HCT116 (cell line): ENCODE data around the gene ARMC2. TPM values are rescaled to one million over a fixed set of nuclear protein-coding genes. Genes with fewer than 3 reads are reported as not detected.

ENCODE experiments used
- ATAC-seq: fragments of 200-7000 bp; cut with Tn5 transposase; 2 replicates; pipeline ENCODE4 v1.9.1; 2020; ENCODE audit warnings: mild to moderate bottlenecking, moderate library complexity
- BruUV-seq: library from RNA; stranded (reverse); fragments of 400-500 nt; replicated peaks from 2 replicates; lab custom pipeline; 2021; lab: Mats Ljungman, UMichigan
- CTCF ChIA-PET: fragments of 300-600 bp; sonication (Branson Sonifier 250); formaldehyde crosslinking; loops from one replicate; lab custom pipeline; 2021; ENCODE audit warnings: antibody characterized with exemption; lab: Charles Lee
- POLR2A ChIA-PET: fragments of 300-600, 350-600 bp; sonication (Branson Sonifier 250); formaldehyde crosslinking; loops from one replicate; lab custom pipeline; 2021; ENCODE audit warnings: antibody characterized with exemption; lab: Charles Lee
- RAD21 ChIA-PET, 2 experiments: fragments of 300-600 bp; sonication (Branson Sonifier 250); formaldehyde crosslinking; loops; one replicate each; lab custom pipeline; 2023; ENCODE audit warnings: low total read pairs in 2 of 2; ENCODE audit not compliant: uncharacterized antibody in 2 of 2, unreplicated experiment in 2 of 2, low non-redundant PET in 1 of 2; lab: Charles Lee
- DNase-seq: peaks from one replicate; pipeline ENCODE4 v3.0.0-alpha.2; 2010; ENCODE audit warnings: low read depth, low spot score
- H2AFZ ChIP-seq: fragments of 200-600 bp; shearing (Covaris generic), sonication (generic); 2 replicates; pipeline ENCODE4 v1.6.1; 2017; ENCODE audit warnings: low read depth, mixed run types, mixed read lengths, antibody characterized with exemption, low read length; ENCODE audit not compliant: poor library complexity, severe bottlenecking
- H3K27ac ChIP-seq: 2 replicates; pipeline ENCODE4 v1.5.1; 2012; ENCODE audit warnings: low read depth, low read length
- H3K27me3 ChIP-seq: fragments of 200-600 bp; sonication (generic); 2 replicates; pipeline ENCODE4 v1.6.1; 2016; ENCODE audit warnings: mixed run types, low read length, mixed read lengths; ENCODE audit not compliant: insufficient read depth
- H3K36me3 ChIP-seq, 2 experiments: fragments of 200-500 bp in 1 of 2; fragments of 200-600 bp in 1 of 2; sonication (Bioruptor generic) in 1 of 2; sonication (generic) in 1 of 2; 2 replicates each; pipeline versions ENCODE4 v1.5.1 to v1.6.1; 2014 to 2016; ENCODE audit warnings: low read length in 2 of 2, inconsistent platforms in 1 of 2, mixed read lengths in 1 of 2, mixed run types in 1 of 2; ENCODE audit not compliant: insufficient read depth in 2 of 2, control insufficient read depth in 1 of 2
- H3K4me1 ChIP-seq, 2 experiments: fragments of 200-600 bp in 1 of 2; sonication (generic) in 1 of 2; 2 replicates each; pipeline versions ENCODE4 v1.5.1 to v1.6.1; 2012 to 2017; ENCODE audit warnings: low read length in 2 of 2, inconsistent platforms in 1 of 2, mild to moderate bottlenecking in 1 of 2, mixed read lengths in 1 of 2, mixed run types in 1 of 2, moderate library complexity in 1 of 2; ENCODE audit not compliant: insufficient read depth in 2 of 2, control insufficient read depth in 1 of 2
- H3K4me2 ChIP-seq: fragments of 200-600 bp; sonication (generic); 2 replicates; pipeline ENCODE4 v1.6.1; 2017; ENCODE audit warnings: mixed run types, low read length, mixed read lengths
- H3K4me3 ChIP-seq, 2 experiments: fragments of 200-600 bp in 1 of 2; sonication (generic) in 1 of 2; replicated peaks in 1 of 2; 2 replicates each; pipeline ENCODE4 v1.5.1; 2011 to 2016; ENCODE audit warnings: low read length in 2 of 2, control low read depth in 1 of 2, low read depth in 1 of 2, mild to moderate bottlenecking in 1 of 2, mixed read lengths in 1 of 2, mixed run types in 1 of 2
- H3K79me2 ChIP-seq: fragments of 200-600 bp; sonication (generic); 2 replicates; pipeline ENCODE4 v1.6.1; 2017; ENCODE audit warnings: mild to moderate bottlenecking, mixed run types, low read length, moderate library complexity, mixed read lengths; ENCODE audit not compliant: insufficient read depth
- H3K9ac ChIP-seq: fragments of 200-600 bp; sonication (generic); 2 replicates; pipeline ENCODE4 v1.6.1; 2016; ENCODE audit warnings: low read length, mixed read lengths
- H3K9me2 ChIP-seq: fragments of 200-600 bp; sonication (generic), shearing (Covaris generic); 2 replicates; pipeline ENCODE4 v1.6.1; 2017; ENCODE audit warnings: mixed run types, mild to moderate bottlenecking, moderate library complexity; ENCODE audit not compliant: insufficient read depth
- H3K9me3 ChIP-seq, 2 experiments: fragments of 200-500 bp in 1 of 2; fragments of 200-600 bp in 1 of 2; sonication (Bioruptor generic) in 1 of 2; sonication (generic) in 1 of 2; 2 replicates each; pipeline ENCODE4 v1.6.1; 2014 to 2017; ENCODE audit warnings: low read length in 2 of 2, mixed read lengths in 2 of 2, inconsistent platforms in 1 of 2, low read depth in 1 of 2, mild to moderate bottlenecking in 1 of 2, mixed run types in 1 of 2, moderate library complexity in 1 of 2; ENCODE audit not compliant: control insufficient read depth in 1 of 2, insufficient read depth in 1 of 2
- H4K20me1 ChIP-seq: fragments of 200-600 bp; sonication (generic), shearing (Covaris generic); 2 replicates; pipeline ENCODE4 v1.6.1; 2017; ENCODE audit warnings: mixed run types, mild to moderate bottlenecking, moderate library complexity; ENCODE audit not compliant: insufficient read depth
- ATF3 ChIP-seq: IDR thresholded peaks from 2 replicates; pipeline ENCODE4 v1.6.1; 2012
- CBX3 ChIP-seq: IDR thresholded peaks from 2 replicates; pipeline ENCODE4 v1.6.1; 2012; ENCODE audit warnings: low read depth
- CEBPB ChIP-seq: IDR thresholded peaks from 2 replicates; pipeline ENCODE4 v1.6.1; 2012; ENCODE audit warnings: low read depth
- CTCF ChIP-seq, 3 experiments: fragments of 200-600 bp in 1 of 3; sonication (generic) in 1 of 3; IDR thresholded peaks in 2 of 3; conservative IDR thresholded peaks in 1 of 3; 2 replicates each; pipeline ENCODE4 v1.5.1; 2012 to 2017; ENCODE audit warnings: low read depth in 2 of 3, low read length in 2 of 3, antibody characterized with exemption in 1 of 3, borderline replicate concordance in 1 of 3, control low read depth in 1 of 3, mild to moderate bottlenecking in 1 of 3, mixed read lengths in 1 of 3, mixed run types in 1 of 3, moderate library complexity in 1 of 3; ENCODE audit not compliant: insufficient read depth in 1 of 3
- EZH2 ChIP-seq: fragments of 200-600 bp; sonication (generic); IDR thresholded peaks from 2 replicates; pipeline ENCODE4 v1.6.1; 2017; ENCODE audit warnings: antibody characterized with exemption, mixed run types
- EZH2phosphoT487 ChIP-seq: fragments of 200-600 bp; IDR thresholded peaks from 2 replicates; pipeline ENCODE4 v1.6.1; 2018; ENCODE audit warnings: antibody characterized with exemption, borderline replicate concordance
- JUND ChIP-seq: IDR thresholded peaks from 2 replicates; pipeline ENCODE4 v1.6.1; 2012
- MAX ChIP-seq: IDR thresholded peaks from 2 replicates; pipeline ENCODE4 v1.6.1; 2012
- POLR2A ChIP-seq: IDR thresholded peaks from 2 replicates; pipeline ENCODE4 v1.7.0; 2011; ENCODE audit warnings: borderline replicate concordance; ENCODE audit not compliant: insufficient read depth, insufficient read length; ENCODE audit errors: extremely low read depth
- POLR2AphosphoS5 ChIP-seq: IDR thresholded peaks from 2 replicates; pipeline ENCODE4 v1.6.1; 2011; ENCODE audit warnings: mild to moderate bottlenecking, low read depth, low read length, moderate library complexity
- RAD21 ChIP-seq: IDR thresholded peaks from 2 replicates; pipeline ENCODE4 v1.6.1; 2012; ENCODE audit warnings: low read depth, mild to moderate bottlenecking
- SIN3A ChIP-seq: IDR thresholded peaks from 2 replicates; pipeline ENCODE4 v1.6.1; 2012; ENCODE audit warnings: low read depth
- TCF7L2 ChIP-seq: IDR thresholded peaks from 2 replicates; pipeline ENCODE4 v1.7.0; 2011; ENCODE audit warnings: borderline replicate concordance, inconsistent platforms; ENCODE audit not compliant: insufficient read depth, insufficient read length; ENCODE audit errors: extremely low read depth
- YY1 ChIP-seq: IDR thresholded peaks from 2 replicates; pipeline ENCODE4 v1.6.1; 2011; ENCODE audit warnings: low read length, low read depth, moderate library complexity, mild to moderate bottlenecking; ENCODE audit not compliant: insufficient replicate concordance; ENCODE audit errors: extremely low read depth
- ZBTB33 ChIP-seq: IDR thresholded peaks from 2 replicates; pipeline ENCODE4 v1.6.1; 2011; ENCODE audit warnings: mild to moderate bottlenecking, low read length, moderate library complexity; ENCODE audit not compliant: insufficient replicate concordance; ENCODE audit errors: extremely low read depth
- intact Hi-C: fragments of 100-400 bp; cut with micrococcal nuclease; formaldehyde crosslinking; loops from 2 replicates; pipeline ENCODE4 v1.10.0; 2022
- total RNA-seq: library from RNA; stranded (reverse); gene quantifications from one replicate; pipeline ENCODE4 v1.2.1, GENCODE V29; 2021; ENCODE audit not compliant: unreplicated experiment

The ARMC2 gene
- total RNA-seq, 1 experiment from 2014 or later, result 3.6 TPM

- Histone ChIP-seq H4K20me1 (no peaks in the 10 kb centered on the region), H3K4me2 (no peak overlapping the region), H3K9me3 (no peaks in the 10 kb centered on the region), H3K9me2 (no peaks in the 10 kb centered on the region), H3K4me1 (no peaks in the 10 kb centered on the region), H3K9ac (no peak overlapping the region), H3K27me3 (no peaks in the 10 kb centered on the region), H3K27ac (no peak overlapping the region), H3K4me3 (no peak overlapping the region), H3K36me3 (no peaks in the 10 kb centered on the region; a peak in 2 of 4 replicates), H3K79me2 (no peaks in the 10 kb centered on the region), H2AFZ (no peak overlapping the region)
- no peak for ATAC-seq
- intact Hi-C loops, result no loop called here
- ChIA-PET POLR2A (no interaction called here), RAD21 (no interaction called here), CTCF (no interaction called here)
- no peak for TF ChIP-seq MAX
- no peak for TF ChIP-seq CTCF (IDR thresholded peaks at IDR 0.05 in 2 of 3, conservative IDR thresholded peaks at IDR 0.05 in 1 of 3; ENCODE audit: borderline replicate concordance in 1 of 3, insufficient read depth in 1 of 3, low read depth in 2 of 3, low read length in 2 of 3)
- no peak for TF ChIP-seq CEBPB
- no peak for TF ChIP-seq ZBTB33
- no peak for TF ChIP-seq CBX3
- TF ChIP-seq RAD21, result no peak
- no peak for TF ChIP-seq YY1
- no peak for TF ChIP-seq POLR2AphosphoS5
- TF ChIP-seq SIN3A, result no peak
- no peak for TF ChIP-seq TCF7L2
- TF ChIP-seq POLR2A, result no peak
- TF ChIP-seq JUND, result no peak
- no peak for TF ChIP-seq EZH2
- TF ChIP-seq ATF3, result no peak
- no peak for TF ChIP-seq EZH2phosphoT487
- DNase-seq, result no peak
- no TSS peak for BruUV-seq
Observed at GRCh38 chr6:108999428-108999827, 151.2 kb downstream of the ARMC2 start.
